ENCODE measurements around the gene SMCO1. TPM values are rescaled to one million over a fixed set of nuclear protein-coding genes. Genes with fewer than 3 reads are reported as not detected.

The SMCO1 gene
- total and polyA plus RNA-seq, 2 of the 4 experiments (the other 2 are of a cell fraction) = not detected

- Histone ChIP-seq H3K14ac (replicated peaks; ENCODE audit: low read depth, low read length) (no peak overlapping the region), H3K4me2 (ENCODE audit: low read depth, low read length) (no peak overlapping the region)
- in situ Hi-C loops (cut with MboI; ENCODE audit: low sequenced_read_pairs) = no loop called here
Measured at GRCh38 chr3:196563721-196564225, 48.6 kb upstream of the SMCO1 start.

More at GRCh38 chr3:196563721-196564225, 48.6 kb upstream of the SMCO1 start:
- ChIA-PET POLR2A (ENCODE audit: unreplicated experiment) (no interaction called here), CTCF (no interaction called here)
- H3K23ac ChIP-seq (ENCODE audit: low read depth, low read length) = no peak overlapping the region
- no peak overlapping the region for H2BK15ac ChIP-seq (ENCODE audit: low read depth, low read length)
- no peak overlapping the region for H3K18ac ChIP-seq (ENCODE audit: low read depth, low read length)
- intact Hi-C loops (cut with micrococcal nuclease) (no loop called here), dilution Hi-C loops (cut with HindIII; ENCODE audit: low sequenced_read_pairs, unreplicated experiment) (no loop called here)
- H3K27me3 ChIP-seq (ENCODE audit: control insufficient read depth, insufficient read depth, low read length) = no peaks in the 10 kb centered on the region
- TF ChIP-seq POLR2A (IDR thresholded peaks at IDR 0.05; ENCODE audit: low read depth, low read length) (no peak), MAFK (IDR thresholded peaks at IDR 0.05; ENCODE audit: low read depth, low read length) (peak; percentile 84)
- no peak overlapping the region for H3K4ac ChIP-seq (ENCODE audit: low read depth, low read length)
- no peaks in the 10 kb centered on the region for H4K20me1 ChIP-seq (ENCODE audit: insufficient read depth, low read length)
- H2AK9ac ChIP-seq (replicated peaks; ENCODE audit: low read depth, low read length, poor library complexity) = no peak overlapping the region
- H2BK20ac ChIP-seq (ENCODE audit: low read depth, low read length) = no peak overlapping the region
- peaks cover 7% of the 10 kb centered on the region for H3K36me3 ChIP-seq (ENCODE audit: control insufficient read depth, insufficient read depth, low read length)
- peak; percentile 34 for DNase-seq
- peaks cover 38 to 52% of the 10 kb centered on the region in 2 experiments for H3K79me1 ChIP-seq (ENCODE audit: low read depth in 1 of 2, low read length in 2 of 2)
- H3K9me1 ChIP-seq (ENCODE audit: insufficient read depth, low read length) = peaks cover 9% of the 10 kb centered on the region
- H2BK5ac ChIP-seq (ENCODE audit: low read depth, low read length, poor library complexity, severe bottlenecking) = no peak overlapping the region
- H2BK120ac ChIP-seq (ENCODE audit: low read depth, low read length) = no peak overlapping the region
- no peaks in the 10 kb centered on the region for H3K9me3 ChIP-seq (ENCODE audit: control insufficient read depth, insufficient read depth, low read length)
- ATAC-seq (ENCODE audit: low read depth) = no peak
- 0 out of 2 replicates have a peak overlapping the region, but pooled peaks have one; percentile 21 for H2AK5ac ChIP-seq (ENCODE audit: low read depth, low read length)
- H2AFZ ChIP-seq (replicated peaks; ENCODE audit: low read length, poor library complexity) = no peak overlapping the region
- H3K27ac ChIP-seq (ENCODE audit: insufficient read depth, low read length) = no peak overlapping the region
- no peak overlapping the region for H3K4me3 ChIP-seq (ENCODE audit: insufficient read depth, low read depth, low read length)
- no TSS peak for BruUV-seq (replicated peaks)
- no peak overlapping the region for H4K91ac ChIP-seq (ENCODE audit: insufficient read depth, low read depth, low read length)
- H4K8ac ChIP-seq (ENCODE audit: low read depth in 2 of 2, low read length in 2 of 2) = no peak overlapping the region
- no peak overlapping the region for H4K5ac ChIP-seq (ENCODE audit: low read depth, low read length)
- H3K4me1 ChIP-seq (ENCODE audit: control insufficient read depth, insufficient read depth, low read length) = 0 out of 2 replicates have a peak, but pooled peaks cover 1% of the 10 kb centered on the region
- 100% methylated on average over 2 of the region's 9 CpGs; no CpG with 5 or more reads in 1 of the 2 experiments for whole genome bisulfite sequencing, 2 experiments (ENCODE audit: extremely low coverage in 2 of 2, insufficient read length in 1 of 2)
- H3K9ac ChIP-seq (ENCODE audit: low read depth, low read length) = no peak overlapping the region
- H3K56ac ChIP-seq (ENCODE audit: extremely low read depth, insufficient read depth, low read length) = no peak overlapping the region
